CD4-positive, alpha-beta T cell (primary cell): Measurements from ENCODE around the gene HDAC4. TPM values are rescaled to one million over a fixed set of nuclear protein-coding genes. Genes with fewer than 3 reads are reported as not detected.

ENCODE experiments used
- ATAC-seq: fragments of 200-7000 bp; cut with Tn5 transposase; one replicate; pipeline ENCODE4 v1.10.0; 2022; ENCODE audit warnings: mild to moderate bottlenecking; ENCODE audit not compliant: poor library complexity
- CTCF ChIA-PET: fragments of 350-600 bp; sonication (Branson Sonifier 250); formaldehyde crosslinking; loops from one replicate; lab custom pipeline; 2021; ENCODE audit warnings: antibody characterized with exemption, inconsistent platforms; lab: Charles Lee
- POLR2A ChIA-PET: fragments of 350-600 bp; sonication (Branson Sonifier 250); formaldehyde crosslinking; loops from one replicate; lab custom pipeline; 2021; ENCODE audit warnings: antibody characterized with exemption, inconsistent platforms; lab: Charles Lee
- DNase-seq, 14 experiments: peaks; one replicate each; pipeline ENCODE4 v3.0.0-alpha.2; 2013 to 2020; ENCODE audit warnings: mixed read lengths in 2 of 14
- H3K27ac ChIP-seq, 2 donors: one replicate each; pipeline versions ENCODE4 v1.5.1 to v1.7.0; 2013; ENCODE audit warnings: low read length in 2 of 2, low read depth in 1 of 2, mild to moderate bottlenecking in 1 of 2
- H3K27me3 ChIP-seq, 2 experiments: 1 replicate in 1 of 2; 2 replicates in 1 of 2; pipeline versions ENCODE4 v1.6.1 to v1.7.0; 2013; ENCODE audit warnings: low read length in 2 of 2, control low read depth in 1 of 2, mild to moderate bottlenecking in 1 of 2, moderate library complexity in 1 of 2; ENCODE audit not compliant: insufficient read depth in 2 of 2, control insufficient read depth in 1 of 2
- H3K36me3 ChIP-seq: one replicate; pipeline ENCODE4 v1.6.1; 2013; ENCODE audit warnings: low read length, control low read depth; ENCODE audit not compliant: insufficient read depth
- H3K4me1 ChIP-seq: one replicate; pipeline ENCODE4 v1.6.1; 2013; ENCODE audit warnings: low read length, control low read depth; ENCODE audit not compliant: insufficient read depth
- H3K4me3 ChIP-seq: one replicate; pipeline ENCODE4 v1.5.1; 2013; ENCODE audit warnings: mild to moderate bottlenecking, low read length, moderate library complexity
- H3K9me3 ChIP-seq, 2 experiments: 1 replicate in 1 of 2; 2 replicates in 1 of 2; pipeline versions ENCODE4 v1.6.1 to v1.7.0; 2013; ENCODE audit warnings: low read length in 2 of 2, mild to moderate bottlenecking in 2 of 2, control low read depth in 1 of 2, moderate library complexity in 1 of 2; ENCODE audit not compliant: control insufficient read depth in 1 of 2, insufficient read depth in 1 of 2
- H3K27ac Mint-ChIP-seq: one replicate; pipeline ENCODE4 v1.8.0; 2020; ENCODE audit warnings: mixed read lengths
- H3K27me3 Mint-ChIP-seq: one replicate; pipeline ENCODE4 v1.8.0; 2021; ENCODE audit warnings: mixed read lengths
- H3K36me3 Mint-ChIP-seq: one replicate; pipeline ENCODE4 v1.8.0; 2021; ENCODE audit warnings: low read depth, mixed read lengths
- H3K4me1 Mint-ChIP-seq: one replicate; pipeline ENCODE4 v1.8.0; 2021; ENCODE audit warnings: low read depth, mixed read lengths
- H3K4me3 Mint-ChIP-seq: one replicate; pipeline ENCODE4 v1.8.0; 2020; ENCODE audit warnings: mild to moderate bottlenecking, mixed read lengths
- H3K9me3 Mint-ChIP-seq: one replicate; pipeline ENCODE4 v1.8.0; 2020; ENCODE audit warnings: mixed read lengths
- intact Hi-C, 2 experiments: fragments of 100-400 bp; cut with DNase I in 1 of 2; cut with micrococcal nuclease in 1 of 2; formaldehyde crosslinking; loops; one replicate each; pipeline versions ENCODE4 v1.15.1 to v1.9.0; 2023 to 2025; cut with DNase I, micrococcal nuclease
- total RNA-seq, 174 experiments: library from RNA in 2 of 174; stranded (reverse) in 2 of 174; gene quantifications; one replicate each; pipeline ENCODE4 v1.2.3 and lab custom pipeline; 2021 to 2026
- TF ChIP-seq, protein P1 (sequence below): fragments of 200-600 bp; IDR thresholded peaks from one replicate; pipeline ENCODE4 v1.8.0; 2022; ENCODE audit warnings: antibody characterized with exemption, mild to moderate bottlenecking

The HDAC4 gene
- total RNA-seq, 2 experiments from 2014 or later, result 45.3 to 49.2 TPM

DNA sequence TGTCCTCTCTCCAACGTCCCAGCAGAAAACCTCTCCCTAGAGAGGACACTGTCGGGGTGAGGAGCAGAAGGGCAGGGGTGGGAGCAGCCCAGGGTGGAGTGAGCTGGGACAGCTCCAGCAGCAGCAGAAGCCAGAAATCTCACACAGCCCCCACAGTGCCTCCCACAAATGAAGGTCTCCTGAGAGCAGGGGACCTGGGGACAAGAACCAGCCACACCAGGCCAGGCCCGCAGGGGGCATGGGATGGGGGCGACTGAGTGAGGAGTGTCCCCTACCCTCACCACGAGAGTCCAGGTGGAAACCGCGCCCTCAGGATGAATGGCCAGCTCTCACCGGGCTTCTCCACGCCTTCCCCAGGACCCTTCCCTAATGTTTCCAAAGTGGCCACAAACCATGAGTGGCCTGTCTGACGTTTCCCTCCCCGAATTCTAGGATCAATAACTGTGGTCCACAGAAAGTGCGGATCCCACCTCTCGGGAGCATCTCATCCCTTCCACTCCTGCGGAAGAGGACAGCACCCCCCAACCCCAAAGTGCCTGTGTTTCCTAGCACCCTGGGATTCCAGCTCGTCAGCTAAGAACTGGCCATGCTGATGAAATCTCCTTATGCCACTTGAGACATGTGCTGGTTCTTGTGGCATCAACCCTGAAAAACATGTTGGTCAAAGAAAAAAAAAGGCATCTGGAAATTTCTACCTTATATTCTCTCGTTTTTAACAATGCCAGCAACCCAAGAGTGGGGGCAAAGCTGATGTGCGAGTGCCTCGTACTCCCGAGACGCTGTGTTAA is 121.1 kb downstream of the HDAC4 start:
- Mint-ChIP-seq H3K27me3 (no peaks in the 10 kb centered on the region), H3K9me3 (no peaks in the 10 kb centered on the region), H3K36me3 (no peaks in the 10 kb centered on the region), H3K4me3 (no peak overlapping the region), H3K4me1 (peaks cover 33% of the 10 kb centered on the region), H3K27ac (peak overlapping the region; percentile 63)
- Histone ChIP-seq H3K9me3 (no peaks in the 10 kb centered on the region), H3K36me3 (no peaks in the 10 kb centered on the region), H3K4me1 (peaks cover 45% of the 10 kb centered on the region), H3K4me3 (no peak overlapping the region), H3K27ac (no peak overlapping the region), H3K27me3 (no peaks in the 10 kb centered on the region)
- TF ChIP-seq, protein P1, sequence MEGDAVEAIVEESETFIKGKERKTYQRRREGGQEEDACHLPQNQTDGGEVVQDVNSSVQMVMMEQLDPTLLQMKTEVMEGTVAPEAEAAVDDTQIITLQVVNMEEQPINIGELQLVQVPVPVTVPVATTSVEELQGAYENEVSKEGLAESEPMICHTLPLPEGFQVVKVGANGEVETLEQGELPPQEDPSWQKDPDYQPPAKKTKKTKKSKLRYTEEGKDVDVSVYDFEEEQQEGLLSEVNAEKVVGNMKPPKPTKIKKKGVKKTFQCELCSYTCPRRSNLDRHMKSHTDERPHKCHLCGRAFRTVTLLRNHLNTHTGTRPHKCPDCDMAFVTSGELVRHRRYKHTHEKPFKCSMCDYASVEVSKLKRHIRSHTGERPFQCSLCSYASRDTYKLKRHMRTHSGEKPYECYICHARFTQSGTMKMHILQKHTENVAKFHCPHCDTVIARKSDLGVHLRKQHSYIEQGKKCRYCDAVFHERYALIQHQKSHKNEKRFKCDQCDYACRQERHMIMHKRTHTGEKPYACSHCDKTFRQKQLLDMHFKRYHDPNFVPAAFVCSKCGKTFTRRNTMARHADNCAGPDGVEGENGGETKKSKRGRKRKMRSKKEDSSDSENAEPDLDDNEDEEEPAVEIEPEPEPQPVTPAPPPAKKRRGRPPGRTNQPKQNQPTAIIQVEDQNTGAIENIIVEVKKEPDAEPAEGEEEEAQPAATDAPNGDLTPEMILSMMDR, result no peak
- ChIA-PET CTCF (no interaction called here), POLR2A (interaction anchor here (2.1 kb wide), 1 partner anchor 12 kb away, joined by 6 read pairs; no protein-coding TSS in a partner anchor)
- intact Hi-C loops, result no loop called here
- ATAC-seq (no peak), DNase-seq (no peak)

DNA sequence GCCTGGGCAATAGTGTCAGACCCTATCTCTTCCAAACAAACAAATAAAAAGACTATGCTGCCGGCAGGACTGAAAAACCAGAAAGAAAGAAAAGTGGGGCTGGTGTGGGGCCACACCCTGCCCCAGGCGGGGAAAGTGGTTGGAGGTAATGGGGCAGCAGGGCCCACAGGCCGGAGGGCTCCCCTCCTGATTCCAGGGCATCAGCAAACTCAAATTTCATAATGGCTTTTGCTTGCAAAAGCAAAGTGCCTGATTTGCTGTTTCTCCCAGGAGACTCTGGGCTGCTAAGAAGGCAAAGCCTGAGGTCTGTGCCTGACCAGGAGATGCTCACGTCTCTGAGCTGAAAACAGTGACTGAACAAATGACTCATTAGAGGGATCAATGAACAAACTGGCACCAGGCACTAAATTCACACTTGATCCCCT is 121.9 kb downstream of the HDAC4 start:
- Mint-ChIP-seq H3K9me3 (no peaks in the 10 kb centered on the region), H3K27me3 (no peaks in the 10 kb centered on the region), H3K4me1 (peaks cover 39% of the 10 kb centered on the region), H3K36me3 (no peaks in the 10 kb centered on the region), H3K27ac (peak overlapping the region; percentile 63), H3K4me3 (no peak overlapping the region)
- ChIA-PET CTCF (no interaction called here), POLR2A (interaction anchor here (0.5 to 2.1 kb wide), 2 partner anchors 11 to 403 kb away, joined by 3 to 6 read pairs; no protein-coding TSS in a partner anchor)
- H3K4me3 ChIP-seq, result no peak overlapping the region
- peaks cover 45% of the 10 kb centered on the region for H3K4me1 ChIP-seq
- H3K36me3 ChIP-seq, result no peaks in the 10 kb centered on the region
- no peaks in the 10 kb centered on the region for H3K9me3 ChIP-seq
- TF ChIP-seq, protein P1, result no peak
- H3K27ac ChIP-seq, result no peak overlapping the region
- no peaks in the 10 kb centered on the region for H3K27me3 ChIP-seq
- DNase-seq, result no peak
- no peak for ATAC-seq
- intact Hi-C loops, result no loop called here

DNA sequence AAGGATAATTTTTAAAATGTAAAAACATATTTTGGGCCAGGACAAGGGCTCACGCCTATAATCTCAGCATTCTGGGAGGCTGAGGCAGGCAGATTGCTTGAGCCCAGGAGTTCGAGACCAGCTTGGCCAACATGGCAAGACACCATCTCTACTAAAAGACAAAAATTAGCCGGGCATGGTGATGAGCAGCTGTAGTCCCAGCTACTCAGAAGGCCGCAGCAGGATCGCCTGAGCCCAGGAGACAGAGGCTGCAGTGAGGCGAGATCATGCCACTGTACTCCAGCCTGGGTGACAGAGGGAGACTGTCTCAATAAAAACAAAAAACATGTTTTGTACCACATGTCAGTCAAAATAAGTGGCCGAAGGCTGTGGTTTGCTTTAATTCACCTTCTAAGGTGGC is 122.5 kb downstream of the HDAC4 start:
- no peak overlapping the region for H3K4me3 Mint-ChIP-seq
- ATAC-seq (no peak), DNase-seq (no peak)
- no peaks in the 10 kb centered on the region for H3K36me3 Mint-ChIP-seq
- TF ChIP-seq, protein P1, result no peak
- no peaks in the 10 kb centered on the region for H3K27me3 Mint-ChIP-seq
- H3K27ac Mint-ChIP-seq, result peak overlapping the region; percentile 52
- H3K27ac ChIP-seq, result no peak overlapping the region
- no peaks in the 10 kb centered on the region for H3K27me3 ChIP-seq
- H3K4me1 Mint-ChIP-seq, result peaks cover 45% of the 10 kb centered on the region
- H3K4me3 ChIP-seq, result no peak overlapping the region
- peaks cover 47% of the 10 kb centered on the region for H3K4me1 ChIP-seq
- intact Hi-C loops, result no loop called here
- POLR2A ChIA-PET, result interaction anchor here (2.1 kb wide), 1 partner anchor 11 kb away, joined by 6 read pairs; no protein-coding TSS in a partner anchor
- H3K36me3 ChIP-seq, result no peaks in the 10 kb centered on the region
- CTCF ChIA-PET, result no interaction called here
- H3K9me3 Mint-ChIP-seq, result no peaks in the 10 kb centered on the region
- no peaks in the 10 kb centered on the region for H3K9me3 ChIP-seq
